OCI-LY1 (cell line): ENCODE data around the gene CFAP221.

Experiments
- CTCF ChIP-seq: fragments of 200-600 bp; sonication (generic), shearing (Covaris generic); IDR thresholded peaks from 2 replicates; pipeline ENCODE4 v1.5.1; 2017; ENCODE audit warnings: mild to moderate bottlenecking, antibody characterized with exemption, low read length, moderate library complexity, mixed read lengths
- EZH2 ChIP-seq: fragments of 200-600 bp; sonication (generic), shearing (Covaris generic); IDR thresholded peaks from 2 replicates; pipeline ENCODE4 v1.8.0; 2017; ENCODE audit warnings: borderline replicate concordance, mixed run types, mild to moderate bottlenecking, antibody characterized with exemption, low read length, moderate library complexity, mixed read lengths

GRCh38 chr2:119511989-119512388, 32.3 kb upstream of the CFAP221 start:
- TF ChIP-seq CTCF (no peak), EZH2 (no peak)
